HepG2 (cell line): ENCODE data around the gene CFAP46. TPM values are rescaled to one million over a fixed set of nuclear protein-coding genes. Genes with fewer than 3 reads are reported as not detected.

Source experiments
- FOXM1 ChIP-seq: sonication (generic); formaldehyde crosslinking; IDR thresholded peaks from 2 replicates; pipeline ENCODE4 v1.5.0; 2020; ENCODE audit warnings: missing genetic modification reagents
- HDAC6 ChIP-seq: fragments of 200-600 bp; sonication (generic); IDR thresholded peaks from 2 replicates; pipeline ENCODE4 v1.7.0; 2017; ENCODE audit warnings: mild to moderate bottlenecking, antibody characterized with exemption, low read length, low read depth
- MIXL1 ChIP-seq: IDR thresholded peaks from 2 replicates; pipeline ENCODE4 v1.6.1; 2016
- NRL ChIP-seq: sonication (generic); formaldehyde crosslinking; IDR thresholded peaks from 2 replicates; pipeline ENCODE4 v1.5.0; 2020; ENCODE audit warnings: missing genetic modification reagents, mild to moderate bottlenecking, moderate library complexity, borderline replicate concordance
- ZZZ3 ChIP-seq: sonication (generic); formaldehyde crosslinking; IDR thresholded peaks from 2 replicates; pipeline ENCODE4 v1.4.0; 2020; ENCODE audit warnings: missing genetic modification reagents, mild to moderate bottlenecking, borderline replicate concordance
- polyA plus RNA-seq, 8 experiments: library from polyadenylated mRNA; depleted of rRNA in 3 of 8; stranded (reverse) in 7 of 8; unstranded in 1 of 8; fragments of >200 nt; fragmentation: Illumina TruSeq in 4 of 8; extraction: Trizol in 4 of 8; gene quantifications; 2 replicates each; pipeline versions ENCODE4 v1.2.1 to v1.2.3, GENCODE V29; 2011 to 2016; ENCODE audit warnings: low read depth in 4 of 8, missing spikeins in 1 of 8, mixed read lengths in 1 of 8; ENCODE audit not compliant: insufficient read depth in 1 of 8
- total RNA-seq, 5 experiments: library from RNA; depleted of rRNA; stranded (reverse); fragments of >200 nt; fragmentation: Illumina TruSeq; extraction: Trizol; gene quantifications; 2 replicates each; pipeline ENCODE4 v1.2.3, GENCODE V29; 2016; ENCODE audit warnings: low read depth in 1 of 5
- TF ChIP-seq, protein P1 (sequence below): sonication (generic); formaldehyde crosslinking; IDR thresholded peaks from 2 replicates; pipeline ENCODE4 v1.4.0; 2020; ENCODE audit warnings: missing genetic modification reagents
- TF ChIP-seq, protein P2 (sequence below): sonication (generic); formaldehyde crosslinking; IDR thresholded peaks from 2 replicates; pipeline ENCODE4 v1.5.0; 2020; ENCODE audit warnings: mild to moderate bottlenecking, missing genetic modification reagents, borderline replicate concordance
- TF ChIP-seq, protein P3 (sequence below): sonication (generic); formaldehyde crosslinking; IDR thresholded peaks from 2 replicates; pipeline ENCODE4 v1.4.0; 2020; ENCODE audit warnings: missing genetic modification reagents

Gene CFAP46
- total and polyA plus RNA-seq, 2 of the 13 experiments (the other 11 are each of a cell fraction or from before 2014, with no cell fraction given), result 0.24 to 0.84 TPM

DNA sequence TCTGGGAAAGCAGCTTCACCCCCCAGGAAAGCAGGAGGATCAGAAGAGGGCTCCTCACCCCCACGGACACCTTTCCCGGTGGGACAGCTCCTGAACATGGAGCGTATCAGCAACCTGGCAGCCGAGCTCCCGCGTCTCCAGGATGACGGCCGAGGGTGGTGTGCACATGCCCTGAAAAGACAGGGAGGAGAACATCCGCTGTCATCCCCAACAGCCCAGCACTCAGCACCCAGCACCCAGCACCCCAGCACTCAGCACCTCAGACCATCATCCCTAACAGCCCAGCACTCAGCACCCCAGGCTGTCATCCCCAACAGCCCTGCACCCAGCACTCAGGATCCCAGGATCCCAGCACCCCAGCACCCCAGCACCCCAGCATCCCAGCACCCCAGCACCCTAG is 3.9 kb upstream of the CFAP46 start (continued):
- no peak for TF ChIP-seq FOXM1 (CRISPR knock-in tag)
- no peak for TF ChIP-seq HDAC6
- no peak for TF ChIP-seq ZZZ3 (CRISPR knock-in tag)
- TF ChIP-seq, protein P1, sequence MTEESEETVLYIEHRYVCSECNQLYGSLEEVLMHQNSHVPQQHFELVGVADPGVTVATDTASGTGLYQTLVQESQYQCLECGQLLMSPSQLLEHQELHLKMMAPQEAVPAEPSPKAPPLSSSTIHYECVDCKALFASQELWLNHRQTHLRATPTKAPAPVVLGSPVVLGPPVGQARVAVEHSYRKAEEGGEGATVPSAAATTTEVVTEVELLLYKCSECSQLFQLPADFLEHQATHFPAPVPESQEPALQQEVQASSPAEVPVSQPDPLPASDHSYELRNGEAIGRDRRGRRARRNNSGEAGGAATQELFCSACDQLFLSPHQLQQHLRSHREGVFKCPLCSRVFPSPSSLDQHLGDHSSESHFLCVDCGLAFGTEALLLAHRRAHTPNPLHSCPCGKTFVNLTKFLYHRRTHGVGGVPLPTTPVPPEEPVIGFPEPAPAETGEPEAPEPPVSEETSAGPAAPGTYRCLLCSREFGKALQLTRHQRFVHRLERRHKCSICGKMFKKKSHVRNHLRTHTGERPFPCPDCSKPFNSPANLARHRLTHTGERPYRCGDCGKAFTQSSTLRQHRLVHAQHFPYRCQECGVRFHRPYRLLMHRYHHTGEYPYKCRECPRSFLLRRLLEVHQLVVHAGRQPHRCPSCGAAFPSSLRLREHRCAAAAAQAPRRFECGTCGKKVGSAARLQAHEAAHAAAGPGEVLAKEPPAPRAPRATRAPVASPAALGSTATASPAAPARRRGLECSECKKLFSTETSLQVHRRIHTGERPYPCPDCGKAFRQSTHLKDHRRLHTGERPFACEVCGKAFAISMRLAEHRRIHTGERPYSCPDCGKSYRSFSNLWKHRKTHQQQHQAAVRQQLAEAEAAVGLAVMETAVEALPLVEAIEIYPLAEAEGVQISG (CRISPR knock-in tag), result no peak
- TF ChIP-seq, protein P2, sequence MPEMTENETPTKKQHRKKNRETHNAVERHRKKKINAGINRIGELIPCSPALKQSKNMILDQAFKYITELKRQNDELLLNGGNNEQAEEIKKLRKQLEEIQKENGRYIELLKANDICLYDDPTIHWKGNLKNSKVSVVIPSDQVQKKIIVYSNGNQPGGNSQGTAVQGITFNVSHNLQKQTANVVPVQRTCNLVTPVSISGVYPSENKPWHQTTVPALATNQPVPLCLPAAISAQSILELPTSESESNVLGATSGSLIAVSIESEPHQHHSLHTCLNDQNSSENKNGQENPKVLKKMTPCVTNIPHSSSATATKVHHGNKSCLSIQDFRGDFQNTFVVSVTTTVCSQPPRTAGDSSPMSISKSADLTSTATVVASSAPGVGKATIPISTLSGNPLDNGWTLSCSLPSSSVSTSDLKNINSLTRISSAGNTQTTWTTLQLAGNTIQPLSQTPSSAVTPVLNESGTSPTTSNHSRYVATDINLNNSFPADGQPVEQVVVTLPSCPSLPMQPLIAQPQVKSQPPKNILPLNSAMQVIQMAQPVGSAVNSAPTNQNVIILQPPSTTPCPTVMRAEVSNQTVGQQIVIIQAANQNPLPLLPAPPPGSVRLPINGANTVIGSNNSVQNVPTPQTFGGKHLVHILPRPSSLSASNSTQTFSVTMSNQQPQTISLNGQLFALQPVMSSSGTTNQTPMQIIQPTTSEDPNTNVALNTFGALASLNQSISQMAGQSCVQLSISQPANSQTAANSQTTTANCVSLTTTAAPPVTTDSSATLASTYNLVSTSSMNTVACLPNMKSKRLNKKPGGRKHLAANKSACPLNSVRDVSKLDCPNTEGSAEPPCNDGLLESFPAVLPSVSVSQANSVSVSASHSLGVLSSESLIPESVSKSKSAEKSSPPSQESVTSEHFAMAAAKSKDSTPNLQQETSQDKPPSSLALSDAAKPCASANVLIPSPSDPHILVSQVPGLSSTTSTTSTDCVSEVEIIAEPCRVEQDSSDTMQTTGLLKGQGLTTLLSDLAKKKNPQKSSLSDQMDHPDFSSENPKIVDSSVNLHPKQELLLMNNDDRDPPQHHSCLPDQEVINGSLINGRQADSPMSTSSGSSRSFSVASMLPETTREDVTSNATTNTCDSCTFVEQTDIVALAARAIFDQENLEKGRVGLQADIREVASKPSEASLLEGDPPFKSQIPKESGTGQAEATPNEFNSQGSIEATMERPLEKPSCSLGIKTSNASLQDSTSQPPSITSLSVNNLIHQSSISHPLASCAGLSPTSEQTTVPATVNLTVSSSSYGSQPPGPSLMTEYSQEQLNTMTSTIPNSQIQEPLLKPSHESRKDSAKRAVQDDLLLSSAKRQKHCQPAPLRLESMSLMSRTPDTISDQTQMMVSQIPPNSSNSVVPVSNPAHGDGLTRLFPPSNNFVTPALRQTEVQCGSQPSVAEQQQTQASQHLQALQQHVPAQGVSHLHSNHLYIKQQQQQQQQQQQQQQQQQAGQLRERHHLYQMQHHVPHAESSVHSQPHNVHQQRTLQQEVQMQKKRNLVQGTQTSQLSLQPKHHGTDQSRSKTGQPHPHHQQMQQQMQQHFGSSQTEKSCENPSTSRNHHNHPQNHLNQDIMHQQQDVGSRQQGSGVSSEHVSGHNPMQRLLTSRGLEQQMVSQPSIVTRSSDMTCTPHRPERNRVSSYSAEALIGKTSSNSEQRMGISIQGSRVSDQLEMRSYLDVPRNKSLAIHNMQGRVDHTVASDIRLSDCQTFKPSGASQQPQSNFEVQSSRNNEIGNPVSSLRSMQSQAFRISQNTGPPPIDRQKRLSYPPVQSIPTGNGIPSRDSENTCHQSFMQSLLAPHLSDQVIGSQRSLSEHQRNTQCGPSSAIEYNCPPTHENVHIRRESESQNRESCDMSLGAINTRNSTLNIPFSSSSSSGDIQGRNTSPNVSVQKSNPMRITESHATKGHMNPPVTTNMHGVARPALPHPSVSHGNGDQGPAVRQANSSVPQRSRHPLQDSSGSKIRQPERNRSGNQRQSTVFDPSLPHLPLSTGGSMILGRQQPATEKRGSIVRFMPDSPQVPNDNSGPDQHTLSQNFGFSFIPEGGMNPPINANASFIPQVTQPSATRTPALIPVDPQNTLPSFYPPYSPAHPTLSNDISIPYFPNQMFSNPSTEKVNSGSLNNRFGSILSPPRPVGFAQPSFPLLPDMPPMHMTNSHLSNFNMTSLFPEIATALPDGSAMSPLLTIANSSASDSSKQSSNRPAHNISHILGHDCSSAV (CRISPR knock-in tag), result no peak
- no peak for TF ChIP-seq MIXL1
- TF ChIP-seq NRL (CRISPR knock-in tag), result no peak
- TF ChIP-seq, protein P3, sequence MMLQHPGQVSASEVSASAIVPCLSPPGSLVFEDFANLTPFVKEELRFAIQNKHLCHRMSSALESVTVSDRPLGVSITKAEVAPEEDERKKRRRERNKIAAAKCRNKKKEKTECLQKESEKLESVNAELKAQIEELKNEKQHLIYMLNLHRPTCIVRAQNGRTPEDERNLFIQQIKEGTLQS (CRISPR knock-in tag), result no peak
